HG02610 (cell line): ENCODE results near the gene ESRP2.
A peak's percentile ranks its signal among the peaks of the same experiment; 100 is the strongest.

Source experiments
- ATAC-seq: cut with Tn5 transposase; IDR thresholded peaks from one replicate; pipeline ENCODE4 v1.9.1; 2021; ENCODE audit warnings: mild to moderate bottlenecking, moderate library complexity; ENCODE audit not compliant: unreplicated experiment

Gene ESRP2

GRCh38 chr16:68242926-68243858 lies 7.3 kb upstream of the ESRP2 start:
- ATAC-seq = no peak

- ATAC-seq = no peak
Measured at GRCh38 chr16:68242085-68242484, 6.2 kb upstream of the ESRP2 start.

DNA sequence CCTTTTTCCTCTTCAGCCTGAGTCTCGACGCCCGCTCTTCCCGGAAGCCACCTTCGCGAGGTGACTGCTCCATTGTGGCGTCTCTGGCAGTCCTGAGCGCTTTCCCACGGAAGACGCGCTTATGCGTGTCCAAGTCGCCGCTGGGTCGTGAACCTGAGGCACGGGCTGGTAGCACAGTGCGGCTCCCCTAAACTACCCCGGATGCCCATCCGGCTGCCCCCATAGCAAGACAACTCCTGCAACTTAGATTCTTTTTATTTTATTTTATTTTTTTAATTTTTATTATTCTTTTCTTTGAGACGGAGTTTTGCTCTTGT lies 2.1 kb upstream of the ESRP2 start:
- ATAC-seq = no peak

- peak; percentile 76 for ATAC-seq
Measured at GRCh38 chr16:68237243-68238028, 1.5 kb upstream of the ESRP2 start.

DNA sequence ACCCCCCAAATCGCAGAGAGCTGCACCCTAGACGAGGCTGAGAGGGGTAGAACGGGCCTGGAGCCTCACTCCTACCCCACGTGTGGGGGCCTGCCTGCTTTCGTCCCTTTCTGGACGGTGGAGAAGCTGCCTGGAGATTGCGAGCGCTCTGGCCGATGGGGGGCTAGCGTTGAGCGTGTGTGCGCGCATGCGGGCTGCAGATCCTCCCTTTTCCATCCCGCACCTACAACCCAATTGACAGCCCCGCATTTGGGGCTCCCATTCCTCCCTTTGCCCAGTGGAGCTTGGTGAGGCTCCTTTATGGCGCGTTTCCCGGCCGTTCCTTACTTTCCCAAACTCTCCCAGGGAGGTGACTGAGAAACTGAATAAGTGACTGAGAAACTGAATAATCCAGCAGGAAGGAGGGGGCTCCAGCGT lies 907 bp upstream of the ESRP2 start:
- ATAC-seq = no peak

- ATAC-seq = no peak
Measured at GRCh38 chr16:68236137-68236825, 354 bp upstream of the ESRP2 start.

GRCh38 chr16:68235108-68235886 lies 630 bp downstream of the ESRP2 start:
- no peak for ATAC-seq

- ATAC-seq = no peak
Measured at GRCh38 chr16:68234188-68235107, 1.5 kb downstream of the ESRP2 start.

DNA sequence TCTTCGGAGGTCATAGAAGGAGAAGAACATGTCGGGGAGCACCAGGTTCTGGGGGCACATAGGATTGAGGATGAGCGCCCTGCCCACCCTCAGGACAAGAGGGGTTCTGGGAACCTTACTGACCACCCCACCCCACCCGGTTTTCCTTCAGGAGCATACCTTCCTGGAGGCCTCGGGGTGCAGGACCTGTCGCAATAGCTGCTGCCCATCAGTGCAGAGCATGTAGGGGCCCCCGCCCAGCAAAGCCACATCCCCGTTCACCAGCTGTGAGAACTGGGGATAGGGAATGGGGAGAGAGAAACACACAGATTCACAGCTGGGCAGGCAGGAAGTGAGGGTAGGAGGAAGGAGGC lies 2.1 kb downstream of the ESRP2 start:
- ATAC-seq = no peak

- ATAC-seq = no peak
Measured at GRCh38 chr16:68233085-68233834, 2.7 kb downstream of the ESRP2 start.

GRCh38 chr16:68232335-68232734 lies 3.6 kb downstream of the ESRP2 start:
- ATAC-seq = no peak

GRCh38 chr16:68231384-68232136 lies 4.4 kb downstream of the ESRP2 start:
- ATAC-seq = no peak

- ATAC-seq = no peak
Measured at GRCh38 chr16:68230956-68231355, 5.0 kb downstream of the ESRP2 start.

GRCh38 chr16:68230176-68230571 lies 5.8 kb downstream of the ESRP2 start:
- ATAC-seq = no peak

DNA sequence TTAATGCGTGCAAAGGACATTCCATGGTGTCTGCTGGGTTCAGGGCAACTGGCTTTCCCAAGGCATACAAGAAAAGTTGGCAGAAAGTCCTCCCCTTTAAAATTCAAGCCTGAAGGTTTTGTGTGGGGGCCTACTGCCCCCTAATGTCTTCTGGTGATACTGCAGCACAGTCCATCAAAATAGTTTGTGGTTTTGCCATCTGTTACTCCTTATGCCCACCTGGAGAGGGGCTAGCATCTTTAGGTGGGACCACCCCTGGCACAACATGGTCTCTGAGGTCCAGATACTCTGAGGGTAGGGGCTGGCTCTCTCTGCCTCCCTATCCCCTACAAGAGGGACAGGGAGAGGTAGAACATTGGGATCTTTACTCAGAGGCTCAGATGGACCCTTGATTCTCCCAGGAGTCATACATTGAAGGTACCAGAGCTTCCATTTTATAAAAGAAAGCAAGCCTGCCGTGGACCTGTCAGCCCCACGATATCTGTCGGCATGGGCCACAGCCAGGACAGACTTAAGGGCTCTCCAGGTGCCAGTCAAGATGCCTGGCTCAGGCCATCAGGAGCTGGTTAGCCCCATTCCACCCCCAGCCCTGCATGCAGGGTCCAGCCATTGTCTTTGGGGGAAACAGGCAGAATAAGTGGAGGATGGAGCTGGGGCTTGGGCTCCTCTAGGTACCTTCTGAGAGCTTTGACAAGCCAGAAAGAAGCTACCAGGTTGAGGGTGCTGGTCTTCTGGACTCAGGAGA lies 6.3 kb downstream of the ESRP2 start:
- no peak for ATAC-seq

GRCh38 chr16:68228652-68229051 lies 7.3 kb downstream of the ESRP2 start:
- ATAC-seq = no peak

GRCh38 chr16:68227850-68228553 lies 7.9 kb downstream of the ESRP2 start:
- no peak for ATAC-seq
